ENCODE results near the gene DDI2.

DDI2 gene

GRCh38 chr1:15575549-15576150 is 41.6 kb upstream of the DDI2 start:
- no peak overlapping the region for H3K4me3 ChIP-seq (ENCODE audit: low read depth, low read length)
- no peak for DNase-seq (ENCODE audit: low read depth, low spot score)
- in situ Hi-C loops (cut with HindIII; ENCODE audit: low sequenced_read_pairs), result no loop called here
- no peak for TF ChIP-seq CTCF (IDR thresholded peaks at IDR 0.05; ENCODE audit: low read depth, low read length)

GRCh38 chr1:15577691-15578090 is 39.6 kb upstream of the DDI2 start:
- H3K4me3 ChIP-seq (ENCODE audit: low read depth, low read length), result no peak overlapping the region
- in situ Hi-C loops (cut with HindIII; ENCODE audit: low sequenced_read_pairs), result no loop called here
- no peak for DNase-seq (ENCODE audit: low read depth, low spot score)
- no peak for TF ChIP-seq CTCF (IDR thresholded peaks at IDR 0.05; ENCODE audit: low read depth, low read length)

- TF ChIP-seq CTCF (IDR thresholded peaks at IDR 0.05; ENCODE audit: low read depth, low read length), result no peak
- no peak overlapping the region for H3K4me3 ChIP-seq (ENCODE audit: low read depth, low read length)
- no peak for DNase-seq (ENCODE audit: low read depth, low spot score)
- in situ Hi-C loops (cut with HindIII; ENCODE audit: low sequenced_read_pairs), result no loop called here
Observed at GRCh38 chr1:15578921-15579682, 38.2 kb upstream of the DDI2 start.

- in situ Hi-C loops (cut with HindIII; ENCODE audit: low sequenced_read_pairs), result no loop called here
- no peak overlapping the region for H3K4me3 ChIP-seq (ENCODE audit: low read depth, low read length)
- DNase-seq (ENCODE audit: low read depth, low spot score), result no peak
- TF ChIP-seq CTCF (IDR thresholded peaks at IDR 0.05; ENCODE audit: low read depth, low read length), result no peak
Observed at GRCh38 chr1:15579683-15580047, 37.6 kb upstream of the DDI2 start.

- no peak for DNase-seq (ENCODE audit: low read depth, low spot score)
- no peak overlapping the region for H3K4me3 ChIP-seq (ENCODE audit: low read depth, low read length)
- TF ChIP-seq CTCF (IDR thresholded peaks at IDR 0.05; ENCODE audit: low read depth, low read length), result no peak
- in situ Hi-C loops (cut with HindIII; ENCODE audit: low sequenced_read_pairs), result no loop called here
Observed at GRCh38 chr1:15583016-15583706, 34.1 kb upstream of the DDI2 start.

GRCh38 chr1:15584489-15585363 is 32.5 kb upstream of the DDI2 start, which contains the start of gene AGMAT:
TSS of gene AGMAT (minus strand) at chr1:15585051. CDS start at chr1:15584967, 84 bp downstream.
- TF ChIP-seq CTCF (IDR thresholded peaks at IDR 0.05; ENCODE audit: low read depth, low read length), result peak; percentile 50
- H3K4me3 ChIP-seq (ENCODE audit: low read depth, low read length), result peak within 1 kb of the TSS; percentile 40
- in situ Hi-C loops (cut with HindIII; ENCODE audit: low sequenced_read_pairs), result no loop called here
- no peak for DNase-seq (ENCODE audit: low read depth, low spot score)
